GM23338 (cell line): ENCODE measurements around the gene TCF7L2. TPM values are rescaled to one million over a fixed set of nuclear protein-coding genes. Genes with fewer than 3 reads are reported as not detected.

Experiments
- ATAC-seq: fragments of 200-7000 bp; cut with Tn5 transposase; 3 replicates; pipeline ENCODE4 v1.9.1; 2020
- DNase-seq: peaks from one replicate; pipeline ENCODE4 v3.0.0-alpha.2; 2015; ENCODE audit warnings: low spot score
- H2AFZ ChIP-seq: fragments of 200-600 bp; sonication (generic); 2 replicates; pipeline ENCODE4 v1.8.0; 2016; ENCODE audit warnings: antibody characterized with exemption, mild to moderate bottlenecking, moderate library complexity
- H3F3A ChIP-seq: fragments of 200-600 bp; sonication (generic); replicated peaks from 2 replicates; pipeline ENCODE4 v1.8.0; 2017; ENCODE audit warnings: antibody characterized with exemption, mixed run types, low read depth
- H3K27ac ChIP-seq: fragments of 200-600 bp; sonication (generic); 2 replicates; pipeline ENCODE4 v1.6.1; 2016; ENCODE audit warnings: low read depth
- H3K27me3 ChIP-seq: fragments of 200-600 bp; sonication (generic); 2 replicates; pipeline ENCODE4 v1.8.0; 2016; ENCODE audit warnings: mild to moderate bottlenecking, mixed run types, moderate library complexity; ENCODE audit not compliant: insufficient read depth
- H3K36me3 ChIP-seq: fragments of 200-600 bp; sonication (generic); 2 replicates; pipeline ENCODE4 v1.8.0; 2016; ENCODE audit warnings: mild to moderate bottlenecking; ENCODE audit not compliant: insufficient read depth
- H3K4me1 ChIP-seq: fragments of 200-600 bp; sonication (generic); 2 replicates; pipeline ENCODE4 v1.8.0; 2016; ENCODE audit warnings: mild to moderate bottlenecking, moderate library complexity; ENCODE audit not compliant: insufficient read depth
- H3K4me2 ChIP-seq: fragments of 200-600 bp; sonication (generic); 2 replicates; pipeline ENCODE4 v1.7.1; 2017; ENCODE audit warnings: mixed run types
- H3K4me3 ChIP-seq: fragments of 200-600 bp; sonication (generic); 2 replicates; pipeline ENCODE4 v1.6.1; 2016; ENCODE audit warnings: mixed run types
- H3K79me2 ChIP-seq: fragments of 200-600 bp; sonication (generic); replicated peaks from 2 replicates; pipeline ENCODE4 v1.8.0; 2017; ENCODE audit warnings: mild to moderate bottlenecking; ENCODE audit not compliant: insufficient read depth
- H3K9me2 ChIP-seq: fragments of 200-600 bp; sonication (generic); 2 replicates; pipeline ENCODE4 v1.8.0; 2017; ENCODE audit not compliant: insufficient read depth
- H4K20me1 ChIP-seq: fragments of 200-600 bp; sonication (generic); replicated peaks from 2 replicates; pipeline ENCODE4 v1.8.0; 2017; ENCODE audit warnings: mild to moderate bottlenecking; ENCODE audit not compliant: insufficient read depth
- H3K27ac Mint-ChIP-seq: 2 replicates; pipeline ENCODE4 v1.8.0; 2020; ENCODE audit warnings: inconsistent platforms, mild to moderate bottlenecking, moderate library complexity, mixed read lengths
- H3K27me3 Mint-ChIP-seq: 3 replicates; pipeline ENCODE4 v1.8.0; 2022; ENCODE audit warnings: low read depth, mild to moderate bottlenecking, moderate library complexity, mixed read lengths, inconsistent platforms; ENCODE audit not compliant: insufficient read depth, poor library complexity
- H3K36me3 Mint-ChIP-seq: 3 replicates; pipeline ENCODE4 v1.8.0; 2021; ENCODE audit warnings: low read depth, mild to moderate bottlenecking, inconsistent platforms, moderate library complexity, mixed read lengths
- H3K4me1 Mint-ChIP-seq: 3 replicates; pipeline ENCODE4 v1.8.0; 2020; ENCODE audit warnings: mild to moderate bottlenecking, inconsistent platforms, mixed read lengths
- H3K4me3 Mint-ChIP-seq: 3 replicates; pipeline ENCODE4 v1.8.0; 2021; ENCODE audit warnings: moderate library complexity, mild to moderate bottlenecking, inconsistent platforms, mixed read lengths
- H3K9me3 Mint-ChIP-seq: 3 replicates; pipeline ENCODE4 v1.8.0; 2020; ENCODE audit warnings: moderate library complexity, mild to moderate bottlenecking, inconsistent platforms, mixed read lengths
- CREB1 ChIP-seq: fragments of 250-450 bp; sonication (Bioruptor Pico); IDR thresholded peaks from 2 replicates; pipeline ENCODE4 v1.5.0; 2020; ENCODE audit warnings: low read depth, mild to moderate bottlenecking, moderate library complexity
- CTCF ChIP-seq, 2 experiments: fragments of 200-600 bp in 1 of 2; sonication (generic) in 1 of 2; conservative IDR thresholded peaks; 2 replicates each; pipeline versions ENCODE4 v1.5.1 to v1.6.1; 2016 to 2017; ENCODE audit warnings: antibody characterized with exemption in 2 of 2, low read depth in 2 of 2, mild to moderate bottlenecking in 2 of 2, moderate library complexity in 1 of 2
- ETS1 ChIP-seq: IDR thresholded peaks from 2 replicates; pipeline ENCODE4 v1.6.1; 2016; ENCODE audit warnings: antibody characterized with exemption
- EZH2 ChIP-seq: fragments of 200-600 bp; sonication (generic); IDR thresholded peaks from one replicate; pipeline ENCODE4 v1.8.0; 2017; ENCODE audit warnings: antibody characterized with exemption, mild to moderate bottlenecking, low read depth; ENCODE audit not compliant: unreplicated experiment
- EZH2phosphoT487 ChIP-seq: fragments of 200-600 bp; sonication (generic); IDR thresholded peaks from one replicate; pipeline ENCODE4 v1.8.1; 2018; ENCODE audit warnings: antibody characterized with exemption; ENCODE audit not compliant: unreplicated experiment
- JUNB ChIP-seq: IDR thresholded peaks from one replicate; pipeline ENCODE4 v1.6.1; 2016; ENCODE audit warnings: antibody characterized with exemption; ENCODE audit not compliant: unreplicated experiment
- NANOG ChIP-seq: IDR thresholded peaks from 2 replicates; pipeline ENCODE4 v1.6.1; 2016; ENCODE audit warnings: antibody characterized with exemption, borderline replicate concordance
- POLR2AphosphoS5 ChIP-seq: IDR thresholded peaks from 2 replicates; pipeline ENCODE4 v1.6.1; 2016; ENCODE audit warnings: antibody characterized with exemption, low read depth
- REST ChIP-seq: IDR thresholded peaks from one replicate; pipeline ENCODE4 v1.6.1; 2018; ENCODE audit warnings: antibody characterized with exemption; ENCODE audit not compliant: unreplicated experiment
- STAT1 ChIP-seq: IDR thresholded peaks from one replicate; pipeline ENCODE4 v1.6.1; 2016; ENCODE audit warnings: antibody characterized with exemption; ENCODE audit not compliant: unreplicated experiment
- ZNF114 ChIP-seq: fragments of 250-450 bp; sonication (Bioruptor Pico); IDR thresholded peaks from 2 replicates; pipeline ENCODE4 v1.5.0; 2020; ENCODE audit warnings: mild to moderate bottlenecking, moderate library complexity
- polyA plus RNA-seq: library from polyadenylated mRNA; unstranded; fragments of >200 nt; fragmentation: Nextera tagmentation; extraction: Ambion mirVana; gene quantifications from 2 replicates; pipeline ENCODE4 v1.2.1, GENCODE V29; 2016
- total RNA-seq: library from RNA; depleted of rRNA; stranded (reverse); fragments of >200 nt; shearing (Covaris generic); gene quantifications from 2 replicates; pipeline ENCODE4 v1.2.3, GENCODE V29; 2014

The TCF7L2 gene
- total and polyA plus RNA-seq, 2 experiments from 2014 or later, result 32.2 to 80.8 TPM

- DNase-seq (no peak), ATAC-seq (no peak)
- Histone ChIP-seq H4K20me1 (peaks cover 4% of the 10 kb centered on the region), H3K27ac (no peak overlapping the region), H3K4me1 (peaks cover 60% of the 10 kb centered on the region), H3K9me2 (no peaks in the 10 kb centered on the region), H3K4me2 (peak overlapping the region; percentile 15; the same call in 1 of the 2 replicates), H3K36me3 (no peaks in the 10 kb centered on the region), H3K4me3 (no peak overlapping the region), H3F3A (0 out of 2 replicates have a peak, but pooled peaks cover 6% of the 10 kb centered on the region), H2AFZ (no peak overlapping the region), H3K79me2 (no peaks in the 10 kb centered on the region), H3K27me3 (peaks cover 68% of the 10 kb centered on the region)
- Mint-ChIP-seq H3K36me3 (no peaks in the 10 kb centered on the region), H3K27ac (no peak overlapping the region), H3K4me3 (no peak overlapping the region), H3K4me1 (peaks cover 45% of the 10 kb centered on the region), H3K9me3 (no peaks in the 10 kb centered on the region), H3K27me3 (peaks cover 29% of the 10 kb centered on the region)
- TF ChIP-seq POLR2AphosphoS5 (no peak), ETS1 (no peak)
Observed at GRCh38 chr10:112913661-112914287, 36.3 kb upstream of the TCF7L2 start.

GRCh38 chr10:112914288-112914952, 35.6 kb upstream of the TCF7L2 start:
- Mint-ChIP-seq H3K4me3 (no peak overlapping the region), H3K4me1 (peaks cover 52% of the 10 kb centered on the region), H3K27me3 (peaks cover 29% of the 10 kb centered on the region), H3K36me3 (no peaks in the 10 kb centered on the region), H3K27ac (no peak overlapping the region), H3K9me3 (no peaks in the 10 kb centered on the region)
- H3K4me1 ChIP-seq, result peaks cover 60% of the 10 kb centered on the region
- peak overlapping the region; percentile 15; the same call in 1 of the 2 replicates for H3K4me2 ChIP-seq
- peaks cover 74% of the 10 kb centered on the region for H3K27me3 ChIP-seq
- no peak overlapping the region for H3K27ac ChIP-seq
- H3F3A ChIP-seq, result 0 out of 2 replicates have a peak, but pooled peaks cover 6% of the 10 kb centered on the region
- DNase-seq (no peak), ATAC-seq (no peak)
- H3K4me3 ChIP-seq, result no peak overlapping the region
- peaks cover 4% of the 10 kb centered on the region for H4K20me1 ChIP-seq
- no peaks in the 10 kb centered on the region for H3K36me3 ChIP-seq
- H3K79me2 ChIP-seq, result no peaks in the 10 kb centered on the region
- no peaks in the 10 kb centered on the region for H3K9me2 ChIP-seq
- H2AFZ ChIP-seq, result no peak overlapping the region
- TF ChIP-seq NANOG (no peak), CTCF (conservative IDR thresholded peaks at IDR 0.05; ENCODE audit: low read depth in 2 of 2) (no peak), REST (no peak), EZH2 (no peak), JUNB (no peak), POLR2AphosphoS5 (no peak), EZH2phosphoT487 (no peak), ETS1 (no peak), ZNF114 (CRISPR knock-in tag) (no peak), STAT1 (no peak), CREB1 (CRISPR knock-in tag) (no peak)
